HG03354 (cell line): ENCODE results near the gene PDK2.

Experiments
- ATAC-seq: cut with Tn5 transposase; IDR thresholded peaks from one replicate; pipeline ENCODE4 v1.9.1; 2021; ENCODE audit warnings: mild to moderate bottlenecking; ENCODE audit not compliant: unreplicated experiment, poor library complexity, severe bottlenecking

Gene PDK2

DNA sequence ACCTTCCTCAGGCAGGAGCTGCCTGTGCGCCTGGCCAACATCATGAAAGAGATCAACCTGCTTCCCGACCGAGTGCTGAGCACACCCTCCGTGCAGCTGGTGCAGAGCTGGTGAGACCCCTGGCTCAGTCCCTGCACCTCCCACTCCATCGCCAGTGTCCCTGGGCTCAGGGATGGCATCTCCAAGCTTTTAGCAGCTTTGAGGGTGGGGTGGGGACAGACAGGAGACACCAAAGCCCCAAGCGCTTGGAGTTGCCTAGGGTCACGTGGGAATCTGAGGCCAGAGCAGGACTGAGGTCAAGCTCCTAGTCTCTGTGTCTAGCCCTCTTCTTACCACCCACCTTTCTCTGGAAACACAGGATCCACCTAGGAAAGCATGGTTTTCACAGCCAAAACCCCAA lies 2.3 kb downstream of the PDK2 start:
- ATAC-seq: no peak

DNA sequence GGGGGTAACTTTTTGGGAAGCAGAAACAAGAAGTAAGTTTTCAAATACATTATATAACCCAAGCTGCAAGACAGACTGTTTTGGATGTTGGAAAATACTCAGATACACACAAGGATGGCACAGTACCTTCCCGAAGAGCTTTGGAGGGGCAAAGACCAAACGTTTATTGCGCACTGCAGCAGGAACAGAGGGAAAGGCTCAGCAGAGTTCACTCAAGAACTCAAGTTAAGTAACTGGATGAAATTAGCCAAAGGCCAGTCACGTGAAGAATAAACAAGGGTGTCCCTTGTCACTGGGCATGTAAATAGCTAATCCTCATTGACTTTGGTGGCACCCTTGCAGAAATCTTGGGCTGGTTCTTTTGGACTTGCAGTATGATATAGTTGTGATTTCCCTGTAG lies 2.8 kb downstream of the PDK2 start:
- ATAC-seq: no peak

DNA sequence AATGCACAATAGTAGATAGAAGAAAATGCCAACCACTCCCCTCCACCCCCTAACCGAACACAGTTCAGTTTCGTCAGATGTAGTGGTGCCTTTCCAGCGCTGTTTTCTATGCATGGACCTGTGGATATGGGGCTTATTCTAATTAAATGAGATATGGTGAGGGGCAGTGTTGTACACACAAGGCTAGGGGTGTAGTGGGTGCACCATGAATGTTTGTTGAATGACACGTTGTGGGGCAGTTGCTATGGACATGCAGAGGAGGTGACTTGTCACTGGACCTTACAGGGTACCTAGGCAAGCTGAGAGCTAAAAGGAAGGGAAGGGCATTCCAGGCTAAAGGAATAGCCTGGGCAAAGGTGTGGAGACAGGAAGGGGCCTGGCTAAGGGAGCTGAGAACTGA lies 3.4 kb downstream of the PDK2 start:
- no peak for ATAC-seq

DNA sequence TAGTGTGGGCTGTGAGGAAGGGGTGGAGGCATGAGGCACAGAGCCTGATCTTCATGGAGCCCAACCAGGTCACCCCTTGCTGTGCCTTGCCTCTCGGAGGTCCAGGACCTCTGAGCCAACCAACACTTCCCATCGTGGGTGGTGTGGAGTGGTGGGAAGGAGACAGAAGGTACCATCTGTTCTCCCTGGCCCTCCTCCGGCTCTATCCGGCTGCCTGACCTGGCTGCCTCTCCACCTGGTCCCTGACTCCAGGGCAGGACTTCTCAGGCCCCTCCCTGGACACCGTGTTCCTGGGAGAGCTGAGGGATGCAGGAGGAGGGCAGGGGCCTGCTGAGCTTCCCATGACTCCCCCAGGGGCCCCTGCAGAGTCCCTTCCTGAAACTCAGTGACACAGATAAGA lies 3.9 kb downstream of the PDK2 start:
- ATAC-seq: no peak

DNA sequence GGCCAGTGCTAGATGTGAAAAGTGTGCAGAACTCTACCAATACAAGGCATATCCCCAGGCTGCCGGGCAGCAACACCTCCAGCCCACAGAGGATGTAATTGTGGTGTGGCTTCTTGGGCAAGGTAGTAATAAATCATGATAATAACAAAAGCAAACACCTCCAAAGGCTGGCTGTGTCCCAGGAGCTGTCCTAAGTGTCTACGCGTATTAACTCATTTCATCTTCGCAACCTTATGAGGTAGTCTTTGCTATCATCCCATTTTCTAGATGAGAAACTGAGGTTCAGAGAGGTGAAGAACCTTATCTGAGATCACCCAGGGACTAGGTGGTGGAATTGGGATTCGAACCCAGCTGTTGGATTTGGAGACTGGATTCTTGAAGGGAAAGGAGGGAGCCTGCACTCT lies 5.3 kb downstream of the PDK2 start:
- ATAC-seq: no peak

DNA sequence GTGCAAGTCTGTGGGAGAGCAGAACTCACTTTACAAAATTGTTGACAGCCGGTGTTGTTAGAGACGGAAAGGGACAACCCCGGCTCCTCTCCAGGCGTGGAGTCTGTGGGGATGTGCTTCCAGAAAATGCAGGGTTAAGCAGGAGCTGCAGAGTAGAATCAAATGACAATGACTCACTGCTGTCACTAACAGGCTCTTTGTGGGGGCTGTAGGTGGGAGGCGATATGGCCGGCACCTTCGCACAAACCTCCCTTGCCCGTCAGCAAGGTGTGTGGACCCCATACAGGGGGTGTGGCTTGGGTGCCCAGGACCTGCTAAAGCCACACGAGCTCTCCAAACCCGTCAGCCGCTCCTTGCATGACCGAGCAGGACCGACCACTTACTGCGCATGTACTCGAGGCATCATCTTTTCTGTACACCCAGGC lies 5.8 kb downstream of the PDK2 start:
- no peak for ATAC-seq

DNA sequence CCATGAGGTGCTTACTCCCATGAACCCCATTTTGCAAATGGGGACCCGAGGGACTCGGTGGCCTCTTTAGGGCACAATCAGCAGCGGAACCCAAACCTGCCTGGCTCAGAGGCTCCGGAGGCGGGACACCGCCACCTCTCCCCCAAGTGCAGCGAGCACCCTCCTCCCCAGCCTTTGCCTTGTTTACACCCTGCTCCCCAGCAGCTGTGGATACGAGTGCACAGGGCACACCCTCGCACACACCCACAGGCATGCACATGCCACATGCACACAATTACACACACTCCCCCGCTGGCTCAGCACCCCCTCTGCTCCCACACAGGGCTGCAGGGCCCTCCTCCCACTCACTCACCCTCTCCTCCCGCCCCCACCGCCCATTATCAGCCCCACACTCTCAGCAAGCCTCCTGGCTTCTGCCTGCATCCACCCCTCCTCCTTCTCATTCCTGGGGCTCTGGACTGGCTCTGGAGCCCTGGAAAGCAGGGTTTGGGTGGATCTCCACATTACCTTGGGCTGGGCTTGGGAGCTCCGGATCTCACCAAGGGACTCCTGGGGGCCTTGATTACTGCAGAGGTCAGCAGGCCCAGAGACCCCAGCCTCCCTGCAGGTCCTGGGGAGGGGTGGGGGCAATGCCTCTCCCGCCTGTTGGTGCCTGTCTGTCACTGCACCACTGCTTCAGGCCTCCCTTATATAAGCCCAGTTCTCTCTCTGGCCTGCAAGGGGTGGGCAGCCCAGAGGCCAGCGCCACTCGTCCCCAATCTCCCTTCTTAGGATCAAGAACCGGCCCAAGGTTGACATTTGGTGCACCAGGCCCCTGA lies 6.4 kb downstream of the PDK2 start:
- no peak for ATAC-seq

DNA sequence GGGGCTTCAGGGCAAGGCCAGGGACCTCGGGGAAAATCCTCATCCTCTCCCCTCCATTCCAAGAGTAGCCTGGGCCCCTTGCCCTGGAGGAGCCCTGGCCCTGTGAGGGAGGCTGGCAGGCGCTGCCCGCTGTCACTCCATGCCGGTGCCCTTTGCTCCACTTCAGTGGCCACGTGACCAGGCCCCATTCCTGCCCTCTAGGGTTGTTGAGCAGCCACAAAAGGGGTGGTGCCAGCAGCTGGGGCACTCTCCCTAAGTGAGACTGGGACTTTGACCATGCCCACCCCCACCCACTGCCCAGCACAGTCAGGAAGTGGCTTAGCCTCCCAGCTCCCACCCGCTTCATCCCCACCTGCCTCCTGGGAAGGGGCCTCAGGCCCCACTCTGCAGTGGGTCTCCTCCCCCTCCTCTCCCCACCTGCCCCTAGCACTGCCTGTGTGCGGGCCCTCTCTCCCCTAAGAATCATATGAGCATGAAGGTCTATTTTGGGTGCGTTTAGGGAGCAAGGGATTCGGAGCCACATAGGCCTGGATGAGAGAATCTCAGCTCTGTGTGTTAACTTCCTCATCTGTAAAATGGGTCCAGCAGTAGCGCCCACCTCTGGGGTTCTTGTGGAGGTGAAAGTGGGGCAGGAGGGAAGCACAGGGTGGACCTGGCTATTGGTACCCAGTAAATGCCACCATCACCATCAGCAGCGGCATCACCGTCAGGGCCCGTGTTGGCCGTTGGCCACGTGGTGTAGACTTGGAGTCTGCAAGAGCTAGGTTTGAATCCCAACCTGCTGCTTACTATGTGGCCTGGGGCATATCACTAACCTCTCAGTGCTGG lies 7.2 kb downstream of the PDK2 start:
- no peak for ATAC-seq

DNA sequence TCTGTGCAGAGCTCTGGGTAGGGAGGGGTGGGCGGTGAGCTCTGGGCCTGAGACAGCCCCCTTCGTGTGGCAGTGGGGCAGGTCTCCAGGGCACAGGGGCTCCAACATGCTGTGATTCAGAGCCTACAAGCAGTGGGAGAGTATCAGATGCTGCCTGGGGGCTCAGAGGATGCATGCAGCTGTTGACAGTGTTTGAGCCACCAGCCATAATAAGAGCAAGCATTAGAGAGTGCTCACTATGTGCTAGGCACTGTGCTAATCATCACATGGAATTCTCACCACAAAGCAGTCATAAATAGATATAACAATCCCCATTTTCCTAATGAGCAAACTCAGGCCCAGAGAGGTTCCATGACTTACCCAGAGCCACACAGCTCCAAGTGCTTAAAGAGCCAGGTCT lies 8.1 kb downstream of the PDK2 start:
- no peak for ATAC-seq

DNA sequence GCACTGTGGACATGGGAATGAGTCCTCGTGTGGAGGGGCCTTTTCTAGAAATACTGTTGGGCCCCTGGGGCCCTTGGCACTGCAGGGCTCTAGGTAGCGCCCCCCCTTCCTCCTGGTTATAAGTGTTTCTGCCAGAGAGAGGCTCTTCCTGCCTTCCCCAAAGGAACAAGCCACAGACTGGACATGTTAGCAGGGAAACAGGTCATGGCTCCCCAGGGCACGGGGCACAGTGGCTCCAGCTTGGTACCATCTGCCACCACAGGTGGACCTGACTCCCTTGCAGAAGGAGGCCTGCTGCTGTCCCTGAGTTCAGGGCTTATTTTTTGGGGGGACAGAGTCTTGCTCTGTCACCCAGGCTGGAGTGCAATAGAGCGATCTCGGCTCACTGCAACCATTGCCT lies 8.8 kb downstream of the PDK2 start:
- no peak for ATAC-seq

DNA sequence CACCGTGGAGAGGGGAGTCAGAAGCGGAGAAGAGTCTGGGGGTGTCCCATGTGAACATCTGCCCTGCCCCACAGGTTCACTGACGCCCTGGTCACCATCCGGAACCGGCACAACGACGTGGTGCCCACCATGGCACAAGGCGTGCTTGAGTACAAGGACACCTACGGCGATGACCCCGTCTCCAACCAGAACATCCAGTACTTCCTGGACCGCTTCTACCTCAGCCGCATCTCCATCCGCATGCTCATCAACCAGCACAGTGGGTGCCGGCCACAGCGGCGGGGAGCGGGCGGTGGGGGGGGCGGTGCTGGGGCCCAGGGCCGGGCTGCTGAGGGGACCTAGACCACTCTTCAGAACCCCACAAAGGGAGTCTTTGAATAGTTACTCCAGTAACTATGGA lies 10.7 kb downstream of the PDK2 start:
- no peak for ATAC-seq

DNA sequence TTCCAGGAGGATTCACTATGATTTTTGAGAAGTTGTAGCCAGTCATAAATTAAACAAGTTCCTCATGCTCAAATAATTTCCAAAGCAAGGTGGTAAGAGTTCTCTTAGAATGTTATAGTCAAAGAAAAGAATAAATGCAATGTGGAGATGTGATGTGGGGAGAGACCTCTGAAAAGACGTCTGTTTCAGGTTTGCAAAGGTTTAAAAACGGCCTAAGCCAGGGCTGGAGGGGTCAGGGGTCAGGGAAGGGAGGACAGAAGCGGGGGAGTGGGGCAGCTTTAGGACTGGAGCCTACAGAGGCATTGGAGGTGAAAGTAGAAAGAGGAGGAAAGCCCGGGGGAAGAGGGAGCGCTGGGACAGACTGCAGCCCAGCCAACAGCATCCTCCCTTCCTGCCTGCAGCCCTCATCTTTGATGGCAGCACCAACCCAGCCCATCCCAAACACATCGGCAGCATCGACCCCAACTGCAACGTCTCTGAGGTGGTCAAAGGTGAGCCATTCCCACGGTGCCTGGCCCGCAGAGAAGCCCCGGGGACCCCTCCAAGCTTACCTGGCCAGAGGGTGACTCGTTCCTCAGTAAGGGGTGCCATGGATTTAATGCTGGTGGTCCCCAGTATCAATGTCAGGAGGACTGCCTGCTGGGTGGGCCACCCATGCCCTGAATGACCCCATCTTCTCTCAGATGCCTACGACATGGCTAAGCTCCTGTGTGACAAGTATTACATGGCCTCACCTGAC lies 11.4 kb downstream of the PDK2 start:
- ATAC-seq: no peak

DNA sequence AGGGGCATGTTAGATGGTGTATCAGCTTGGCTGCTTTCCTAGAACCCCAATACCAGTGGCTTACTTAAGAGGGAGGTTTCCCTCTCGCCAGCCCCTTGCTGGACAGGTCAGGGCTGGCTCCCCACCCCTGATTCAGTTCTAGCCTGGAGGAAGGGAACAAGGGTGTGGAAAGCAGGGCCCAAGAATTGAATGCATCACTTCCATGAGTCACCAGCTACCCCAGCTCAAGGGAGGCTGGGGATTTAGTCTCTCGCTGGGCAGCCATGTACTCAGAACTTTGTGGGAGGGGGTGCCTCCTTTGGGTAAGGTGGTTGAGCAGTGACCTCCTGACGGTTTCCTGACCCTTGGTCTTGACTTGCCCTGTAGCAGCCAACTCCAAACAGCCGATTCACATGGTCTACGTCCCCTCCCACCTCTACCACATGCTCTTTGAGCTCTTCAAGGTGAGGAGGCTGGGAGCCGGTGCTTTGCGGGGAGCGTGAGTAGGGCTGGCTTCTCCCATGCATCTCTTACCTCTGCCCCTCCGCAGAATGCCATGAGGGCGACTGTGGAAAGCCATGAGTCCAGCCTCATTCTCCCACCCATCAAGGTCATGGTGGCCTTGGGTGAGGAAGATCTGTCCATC lies 12.8 kb downstream of the PDK2 start:
- ATAC-seq: no peak

DNA sequence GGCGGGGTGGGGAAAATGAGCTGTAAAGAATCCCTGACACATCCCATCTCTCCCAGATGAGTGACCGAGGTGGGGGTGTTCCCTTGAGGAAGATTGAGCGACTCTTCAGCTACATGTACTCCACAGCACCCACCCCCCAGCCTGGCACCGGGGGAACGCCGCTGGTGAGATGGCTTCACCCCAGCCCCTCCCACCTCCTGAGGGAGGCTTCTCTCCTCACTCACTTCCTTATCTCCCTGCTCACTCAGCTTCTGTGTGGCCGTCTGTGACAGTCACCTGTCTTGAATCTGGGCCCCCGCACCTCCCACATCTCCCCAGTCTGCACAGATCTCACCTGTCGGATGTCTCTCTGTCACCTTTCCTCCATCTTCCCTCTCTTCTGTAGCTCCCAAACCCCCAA lies 13.4 kb downstream of the PDK2 start:
- no peak for ATAC-seq

DNA sequence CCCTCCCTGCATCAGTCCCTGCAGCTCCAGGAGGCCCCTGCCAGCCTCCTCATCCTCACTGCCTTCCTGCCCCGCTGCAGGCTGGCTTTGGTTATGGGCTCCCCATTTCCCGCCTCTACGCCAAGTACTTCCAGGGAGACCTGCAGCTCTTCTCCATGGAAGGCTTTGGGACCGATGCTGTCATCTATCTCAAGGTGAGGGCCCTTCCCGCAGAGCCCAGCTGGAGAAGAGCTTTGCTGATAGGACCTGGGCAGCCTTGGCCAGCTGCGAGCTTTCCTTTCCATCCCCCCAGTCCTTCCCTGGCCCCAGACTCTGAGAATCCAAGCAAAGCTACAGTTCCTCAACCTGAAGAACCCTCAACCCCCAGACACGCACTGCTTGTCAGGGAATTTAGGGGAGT lies 14.1 kb downstream of the PDK2 start:
- ATAC-seq: no peak

DNA sequence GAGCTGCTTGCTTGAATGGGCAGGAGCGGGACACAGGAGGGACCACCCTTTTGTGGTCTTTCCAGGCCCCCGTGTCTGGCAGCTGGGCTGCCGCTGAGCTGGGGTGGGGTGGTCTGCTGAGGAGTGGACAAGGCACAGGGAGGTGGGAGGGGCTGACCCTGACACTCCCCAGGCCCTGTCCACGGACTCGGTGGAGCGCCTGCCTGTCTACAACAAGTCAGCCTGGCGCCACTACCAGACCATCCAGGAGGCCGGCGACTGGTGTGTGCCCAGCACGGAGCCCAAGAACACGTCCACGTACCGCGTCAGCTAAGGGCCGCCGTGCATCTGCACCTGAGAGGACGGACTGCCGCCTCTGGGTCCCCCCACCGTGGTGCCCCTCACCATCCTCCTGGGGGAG lies 14.6 kb downstream of the PDK2 start:
- ATAC-seq: no peak

DNA sequence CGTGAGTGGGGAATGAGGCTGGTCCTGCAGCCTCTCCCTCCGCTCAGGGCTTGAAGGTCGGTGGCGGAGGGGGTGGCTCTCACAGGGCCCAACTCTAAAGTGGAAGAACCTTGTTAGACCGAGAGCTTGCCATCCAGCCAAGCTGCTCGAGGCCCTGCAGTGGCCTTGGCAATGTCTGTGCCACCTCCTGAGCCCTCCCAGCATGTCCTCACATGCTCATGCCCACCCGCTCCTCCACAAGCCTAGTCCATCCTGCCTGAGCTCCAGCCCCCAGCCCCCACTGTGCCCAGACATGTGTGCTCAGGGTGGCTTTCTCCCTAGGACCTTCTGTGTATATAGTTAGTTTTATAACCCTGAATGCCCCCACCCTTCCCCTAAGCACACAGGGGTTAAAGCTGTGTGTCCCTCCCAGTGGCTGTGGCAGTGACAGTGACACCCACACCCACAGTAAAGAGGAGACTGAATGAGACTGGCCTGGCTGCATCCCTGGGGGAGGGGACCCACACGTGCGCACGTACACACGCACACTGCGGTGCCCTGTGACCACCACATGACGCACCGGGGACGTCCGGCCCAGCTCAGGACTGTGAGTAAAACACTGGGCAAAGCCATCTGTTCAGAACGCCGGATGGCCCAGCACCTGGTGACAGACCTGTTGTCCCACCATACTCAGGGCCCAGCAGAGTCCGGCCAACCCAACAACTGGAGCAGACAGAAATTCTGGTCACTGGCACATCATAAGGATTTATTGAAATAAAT lies 15.6 kb downstream of the PDK2 start:
- no peak for ATAC-seq

DNA sequence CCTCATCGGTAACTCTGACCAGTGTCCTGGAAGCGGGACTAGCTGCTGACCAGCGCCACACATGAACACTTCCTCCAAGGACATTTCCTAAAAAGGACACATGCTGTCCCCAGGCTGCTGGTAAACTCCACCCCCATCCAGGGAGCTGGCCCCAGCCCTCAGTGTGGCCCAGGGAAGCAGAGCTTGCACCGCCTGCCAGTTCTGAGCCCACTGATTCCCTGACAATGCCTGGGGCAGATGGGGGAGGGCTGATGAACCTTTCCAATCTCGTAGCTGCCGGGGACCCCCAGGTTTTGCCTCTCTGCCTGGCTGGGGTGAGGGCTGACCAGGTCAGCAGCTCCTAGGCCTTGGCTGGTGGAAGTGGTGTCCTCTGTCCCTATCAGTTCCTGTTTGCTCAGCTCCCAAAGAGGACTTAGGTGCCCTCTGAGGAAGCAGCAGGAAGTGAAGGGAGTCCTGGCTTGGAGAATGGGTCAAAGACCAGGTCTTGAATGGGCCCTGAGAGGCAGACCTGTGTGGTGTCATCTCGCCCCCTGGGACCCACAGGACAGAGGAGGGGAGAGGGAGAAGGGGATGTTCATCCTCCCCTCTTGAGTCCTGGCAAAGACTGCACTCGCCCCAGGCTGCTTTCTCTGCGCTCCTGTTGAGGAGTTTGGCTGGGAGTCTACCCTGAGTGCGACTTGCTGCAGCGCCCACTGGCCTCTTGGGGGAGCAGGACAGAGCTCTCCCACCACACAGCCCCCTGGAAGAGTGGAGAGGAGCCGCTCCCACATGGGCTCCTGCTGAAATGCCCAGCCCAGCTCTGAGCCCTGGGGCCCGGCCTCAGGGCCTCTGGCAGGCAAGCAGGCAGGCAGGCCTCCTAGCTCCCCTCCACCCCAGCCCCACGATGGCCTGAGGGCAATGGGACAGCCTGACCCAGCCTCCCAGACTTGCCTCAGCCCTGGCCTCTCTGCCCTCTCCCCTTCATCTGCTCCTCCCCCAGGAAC lies 16.8 kb downstream of the PDK2 start:
- no peak for ATAC-seq
